HepG2 (cell line): ENCODE data around the gene VGF. TPM values are rescaled to one million over a fixed set of nuclear protein-coding genes. Genes with fewer than 3 reads are reported as not detected.

Experiments used
- ATF1 ChIP-seq: IDR thresholded peaks from 2 replicates; pipeline ENCODE4 v1.6.1; 2016; ENCODE audit warnings: mild to moderate bottlenecking, control low read depth
- DR1 ChIP-seq: sonication (generic); formaldehyde crosslinking; IDR thresholded peaks from 2 replicates; pipeline ENCODE4 v1.8.0; 2021; ENCODE audit warnings: mild to moderate bottlenecking, missing genetic modification reagents, inconsistent platforms
- HMG20B ChIP-seq: conservative IDR thresholded peaks from 2 replicates; pipeline ENCODE4 v1.6.1; 2016; ENCODE audit warnings: missing genetic modification reagents, missing compliant biosample characterization
- MED13 ChIP-seq: sonication (generic); formaldehyde crosslinking; IDR thresholded peaks from 2 replicates; pipeline ENCODE4 v1.5.0; 2020; ENCODE audit warnings: missing genetic modification reagents
- NR3C1 ChIP-seq: sonication (generic); formaldehyde crosslinking; IDR thresholded peaks from 2 replicates; pipeline ENCODE4 v1.4.0; 2020; ENCODE audit warnings: missing genetic modification reagents
- PHB2 ChIP-seq: fragments of 450-650 bp; IDR thresholded peaks from 2 replicates; pipeline ENCODE4 v1.6.1; 2018; ENCODE audit not compliant: partially characterized antibody
- PREB ChIP-seq: sonication (generic); formaldehyde crosslinking; IDR thresholded peaks from 2 replicates; pipeline ENCODE4 v1.4.0; 2020; ENCODE audit warnings: missing genetic modification reagents
- RERE ChIP-seq: IDR thresholded peaks from 2 replicates; pipeline ENCODE4 v1.6.1; 2016; ENCODE audit warnings: low read depth, missing genetic modification reagents, missing compliant biosample characterization
- SNAI1 ChIP-seq: sonication (generic); formaldehyde crosslinking; IDR thresholded peaks from 2 replicates; pipeline ENCODE4 v1.5.0; 2020; ENCODE audit warnings: mild to moderate bottlenecking, missing genetic modification reagents, borderline replicate concordance
- TCF12 ChIP-seq, 2 experiments: fragments of 450-650 bp in 1 of 2; sonication (generic) in 1 of 2; formaldehyde crosslinking in 1 of 2; IDR thresholded peaks; 2 replicates each; pipeline versions ENCODE4 v1.6.1 to v1.8.0; 2017 to 2022; ENCODE audit warnings: antibody characterized with exemption in 1 of 2, mild to moderate bottlenecking in 1 of 2, missing genetic modification reagents in 1 of 2, moderate library complexity in 1 of 2
- TCF7L2 ChIP-seq: IDR thresholded peaks from 2 replicates; pipeline ENCODE4 v1.6.1; 2011; ENCODE audit warnings: mild to moderate bottlenecking, low read depth, low read length, moderate library complexity
- ZNF20 ChIP-seq: sonication (generic); formaldehyde crosslinking; IDR thresholded peaks from 2 replicates; pipeline ENCODE4 v1.4.0; 2020; ENCODE audit warnings: mild to moderate bottlenecking, moderate library complexity, missing genetic modification reagents
- ZNF282 ChIP-seq: fragments of 450-650 bp; IDR thresholded peaks from 2 replicates; pipeline ENCODE4 v1.6.1; 2018; ENCODE audit not compliant: partially characterized antibody
- ZNF296 ChIP-seq: sonication (generic); formaldehyde crosslinking; conservative IDR thresholded peaks from 2 replicates; pipeline ENCODE4 v1.5.0; 2020; ENCODE audit warnings: mild to moderate bottlenecking, missing genetic modification reagents
- ZNF441 ChIP-seq: sonication (generic); formaldehyde crosslinking; IDR thresholded peaks from 2 replicates; pipeline ENCODE4 v1.7.0; 2021; ENCODE audit warnings: missing genetic modification reagents, borderline replicate concordance
- ZNF468 ChIP-seq: sonication (generic); formaldehyde crosslinking; IDR thresholded peaks from 2 replicates; pipeline ENCODE4 v1.8.0; 2022; ENCODE audit warnings: mild to moderate bottlenecking, moderate library complexity, missing genetic modification reagents
- ZNF562 ChIP-seq: sonication (generic); formaldehyde crosslinking; IDR thresholded peaks from 2 replicates; pipeline ENCODE4 v1.8.0; 2022; ENCODE audit warnings: missing genetic modification reagents, borderline replicate concordance
- ZNF615 ChIP-seq: sonication (generic); formaldehyde crosslinking; IDR thresholded peaks from 2 replicates; pipeline ENCODE4 v1.5.0; 2020; ENCODE audit warnings: mild to moderate bottlenecking, missing genetic modification reagents, borderline replicate concordance
- ZNF7 ChIP-seq: IDR thresholded peaks from 2 replicates; pipeline ENCODE4 v1.6.1; 2016; ENCODE audit warnings: missing biosample characterization, missing genetic modification reagents
- polyA plus RNA-seq, 8 experiments: library from polyadenylated mRNA; depleted of rRNA in 3 of 8; stranded (reverse) in 7 of 8; unstranded in 1 of 8; fragments of >200 nt; fragmentation: Illumina TruSeq in 4 of 8; extraction: Trizol in 4 of 8; gene quantifications; 2 replicates each; pipeline versions ENCODE4 v1.2.1 to v1.2.3, GENCODE V29; 2011 to 2016; ENCODE audit warnings: low read depth in 4 of 8, missing spikeins in 1 of 8, mixed read lengths in 1 of 8; ENCODE audit not compliant: insufficient read depth in 1 of 8
- total RNA-seq, 5 experiments: library from RNA; depleted of rRNA; stranded (reverse); fragments of >200 nt; fragmentation: Illumina TruSeq; extraction: Trizol; gene quantifications; 2 replicates each; pipeline ENCODE4 v1.2.3, GENCODE V29; 2016; ENCODE audit warnings: low read depth in 1 of 5
- TF ChIP-seq, protein P1 (sequence below): sonication (generic); formaldehyde crosslinking; IDR thresholded peaks from 2 replicates; pipeline ENCODE4 v1.5.0; 2020; ENCODE audit warnings: missing genetic modification reagents
- TF ChIP-seq, protein P2 (sequence below): sonication (generic); formaldehyde crosslinking; IDR thresholded peaks from 2 replicates; pipeline ENCODE4 v1.4.0; 2020; ENCODE audit warnings: missing genetic modification reagents

VGF gene
- total and polyA plus RNA-seq, 2 of the 13 experiments (the other 11 are each of a cell fraction or from before 2014, with no cell fraction given), result 0.12 to 0.46 TPM

- TF ChIP-seq, protein P1, sequence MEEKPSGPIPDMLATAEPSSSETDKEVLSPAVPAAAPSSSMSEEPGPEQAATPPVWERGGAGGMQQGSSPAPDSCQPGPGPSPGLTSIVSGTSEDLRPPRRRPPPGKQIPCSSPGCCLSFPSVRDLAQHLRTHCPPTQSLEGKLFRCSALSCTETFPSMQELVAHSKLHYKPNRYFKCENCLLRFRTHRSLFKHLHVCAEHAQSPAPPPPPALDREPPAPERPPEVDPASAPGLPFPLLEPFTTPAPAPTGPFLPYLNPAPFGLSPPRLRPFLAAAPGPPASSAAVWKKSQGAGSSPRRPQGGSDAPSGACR, result peak; percentile 90
- peak; percentile 75; the same call in 1 of the 2 replicates for TF ChIP-seq ZNF615 (CRISPR knock-in tag)
- peak; percentile 97 for TF ChIP-seq ZNF468 (CRISPR knock-in tag)
- TF ChIP-seq TCF7L2, result no peak
- no peak for TF ChIP-seq PHB2
- peak; percentile 86; the same call in 1 of the 2 replicates for TF ChIP-seq ZNF20
- TF ChIP-seq ZNF282, result no peak
- TF ChIP-seq SNAI1 (CRISPR knock-in tag), result peak; percentile 99
- TF ChIP-seq ZNF296 (CRISPR knock-in tag), result peak; percentile 95
- peak; percentile 77; the same call in 1 of the 2 replicates for TF ChIP-seq HMG20B (CRISPR knock-in tag)
- TF ChIP-seq MED13 (CRISPR knock-in tag), result peak; percentile 98
- TF ChIP-seq DR1, result peak; percentile 89
- peak; percentile 94; the same call in 1 of the 2 replicates for TF ChIP-seq PREB (CRISPR knock-in tag)
- peak; percentile 96 for TF ChIP-seq ZNF441 (CRISPR knock-in tag)
- peak; percentile 50 for TF ChIP-seq ATF1 (CRISPR knock-in tag)
- no peak for TF ChIP-seq ZNF562 (CRISPR knock-in tag)
- no peak for TF ChIP-seq TCF12 (IDR thresholded peaks at IDR 0.05)
- peak; percentile 68; the same call in 1 of the 2 replicates for TF ChIP-seq TCF12 (CRISPR knock-in tag; IDR thresholded peaks at IDR 0.05)
- TF ChIP-seq RERE, result peak; percentile 50
- no peak for TF ChIP-seq NR3C1 (CRISPR knock-in tag)
- peak; percentile 58; the same call in 1 of the 2 replicates for TF ChIP-seq ZNF7 (CRISPR knock-in tag)
- TF ChIP-seq, protein P2, sequence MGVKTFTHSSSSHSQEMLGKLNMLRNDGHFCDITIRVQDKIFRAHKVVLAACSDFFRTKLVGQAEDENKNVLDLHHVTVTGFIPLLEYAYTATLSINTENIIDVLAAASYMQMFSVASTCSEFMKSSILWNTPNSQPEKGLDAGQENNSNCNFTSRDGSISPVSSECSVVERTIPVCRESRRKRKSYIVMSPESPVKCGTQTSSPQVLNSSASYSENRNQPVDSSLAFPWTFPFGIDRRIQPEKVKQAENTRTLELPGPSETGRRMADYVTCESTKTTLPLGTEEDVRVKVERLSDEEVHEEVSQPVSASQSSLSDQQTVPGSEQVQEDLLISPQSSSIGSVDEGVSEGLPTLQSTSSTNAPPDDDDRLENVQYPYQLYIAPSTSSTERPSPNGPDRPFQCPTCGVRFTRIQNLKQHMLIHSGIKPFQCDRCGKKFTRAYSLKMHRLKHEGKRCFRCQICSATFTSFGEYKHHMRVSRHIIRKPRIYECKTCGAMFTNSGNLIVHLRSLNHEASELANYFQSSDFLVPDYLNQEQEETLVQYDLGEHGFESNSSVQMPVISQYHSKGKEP (CRISPR knock-in tag), result peak; percentile 99
These were observed at the start of gene VGF (continued) for GRCh38 chr7:101165075-101165957.
